GM19240 (cell line): ENCODE results near the gene UBE2L5.
"Not testable (repeated sequence)": the region's sequence is repeated elsewhere in the genome, so short reads cannot be mapped to it uniquely, and the experiment has no call there.

Source experiments
- DNase-seq: peaks from one replicate; pipeline ENCODE4 v3.0.0; 2011; ENCODE audit warnings: low spot score; ENCODE audit not compliant: insufficient read length

UBE2L5 gene

GRCh38 chr13:30437177-30437576, 14.9 kb downstream of the UBE2L5 start:
- DNase-seq = no peak

GRCh38 chr13:30438286-30438685, 16.0 kb downstream of the UBE2L5 start:
- no peak for DNase-seq

GRCh38 chr13:30440910-30441703, 18.8 kb downstream of the UBE2L5 start:
- no peak for DNase-seq

- DNase-seq = no peak
Measured at GRCh38 chr13:30442926-30443325, 20.6 kb downstream of the UBE2L5 start.

- DNase-seq = not testable (repeated sequence)
Measured at GRCh38 chr13:30443491-30443890, 21.2 kb downstream of the UBE2L5 start.

- DNase-seq = no peak
Measured at GRCh38 chr13:30443957-30444404, 21.7 kb downstream of the UBE2L5 start.

DNA sequence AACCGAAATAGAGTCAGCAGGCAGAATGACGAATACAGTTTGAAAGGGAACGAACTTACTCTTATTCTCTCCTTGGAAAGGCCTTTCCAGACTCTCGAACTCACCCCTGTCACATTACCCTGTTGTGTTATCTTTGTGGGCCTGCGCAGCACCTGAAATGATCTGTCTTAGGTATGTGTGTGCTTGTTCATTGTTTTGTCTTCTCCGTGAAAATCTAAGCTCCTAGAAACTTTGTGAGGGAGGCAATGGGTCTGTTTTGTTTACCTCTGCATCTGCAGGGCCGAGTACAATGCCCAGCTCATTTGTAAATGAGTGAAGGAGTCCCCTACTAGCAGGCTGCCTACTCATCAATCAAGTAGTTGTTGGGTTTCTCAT, 23.8 kb downstream of the UBE2L5 start:
- no peak for DNase-seq

DNA sequence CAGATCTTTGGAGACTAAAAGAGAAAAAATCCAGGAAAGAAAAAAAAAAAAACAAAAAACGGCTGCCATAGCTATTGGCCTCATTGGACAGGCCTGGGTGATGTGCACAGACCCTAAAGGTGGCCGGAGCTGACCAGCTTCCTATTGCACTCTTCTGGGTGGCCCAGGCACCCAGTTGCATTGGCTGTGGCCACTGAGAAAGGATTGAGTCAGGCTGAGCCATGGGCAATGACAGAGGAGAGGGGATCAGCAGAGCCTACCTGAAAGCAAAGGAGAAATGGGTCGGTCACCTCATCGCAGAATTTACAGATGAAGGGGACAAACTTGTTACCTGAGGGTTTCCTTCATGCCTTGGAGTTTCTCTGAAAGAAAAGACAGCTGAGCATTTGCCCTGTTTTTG, 26.1 kb downstream of the UBE2L5 start:
- DNase-seq = no peak

DNA sequence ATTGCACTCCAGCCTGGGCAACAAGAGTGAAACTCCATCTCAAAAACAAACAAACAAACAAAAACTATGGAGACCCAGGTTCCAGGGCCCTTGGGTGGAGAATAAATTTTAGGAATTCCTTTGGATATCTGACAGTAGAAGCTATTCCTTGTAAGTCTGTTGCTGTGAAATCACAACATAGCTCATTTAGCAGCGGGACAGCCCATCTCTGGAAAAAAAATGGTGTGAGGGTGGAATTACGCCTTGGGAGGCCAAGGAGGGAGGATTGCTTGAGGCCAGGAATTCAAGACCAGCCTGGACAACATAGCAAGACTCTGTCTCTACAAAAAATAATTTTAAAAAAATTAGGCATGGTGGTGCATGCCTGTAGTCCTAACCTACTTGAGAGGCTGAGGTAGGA, 27.8 kb downstream of the UBE2L5 start:
- DNase-seq = no peak

GRCh38 chr13:30451476-30451875, 29.2 kb downstream of the UBE2L5 start:
- not testable (repeated sequence) for DNase-seq

GRCh38 chr13:30453727-30454126, 31.4 kb downstream of the UBE2L5 start:
- DNase-seq = no peak

GRCh38 chr13:30454991-30455390, 32.7 kb downstream of the UBE2L5 start:
- no peak for DNase-seq

DNA sequence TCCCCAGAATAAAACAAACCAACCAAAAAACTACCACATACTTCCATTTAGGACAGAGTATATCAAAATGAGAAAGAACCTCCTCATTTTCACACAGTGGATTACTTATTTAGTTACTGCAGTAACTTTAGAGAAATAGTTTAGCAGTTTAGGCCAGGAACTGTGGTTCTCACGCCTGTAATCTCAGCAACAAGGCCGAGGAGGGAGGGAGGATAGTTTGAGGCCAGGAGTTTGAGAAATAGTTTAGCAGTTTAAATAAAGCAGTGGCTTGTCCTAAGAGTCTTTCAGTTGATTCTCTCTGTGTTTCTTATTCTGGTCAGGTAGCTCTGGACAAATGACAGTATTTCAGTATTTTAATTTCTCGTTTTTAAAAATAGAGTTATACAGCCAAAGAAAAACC, 34.0 kb downstream of the UBE2L5 start:
- no peak for DNase-seq

DNA sequence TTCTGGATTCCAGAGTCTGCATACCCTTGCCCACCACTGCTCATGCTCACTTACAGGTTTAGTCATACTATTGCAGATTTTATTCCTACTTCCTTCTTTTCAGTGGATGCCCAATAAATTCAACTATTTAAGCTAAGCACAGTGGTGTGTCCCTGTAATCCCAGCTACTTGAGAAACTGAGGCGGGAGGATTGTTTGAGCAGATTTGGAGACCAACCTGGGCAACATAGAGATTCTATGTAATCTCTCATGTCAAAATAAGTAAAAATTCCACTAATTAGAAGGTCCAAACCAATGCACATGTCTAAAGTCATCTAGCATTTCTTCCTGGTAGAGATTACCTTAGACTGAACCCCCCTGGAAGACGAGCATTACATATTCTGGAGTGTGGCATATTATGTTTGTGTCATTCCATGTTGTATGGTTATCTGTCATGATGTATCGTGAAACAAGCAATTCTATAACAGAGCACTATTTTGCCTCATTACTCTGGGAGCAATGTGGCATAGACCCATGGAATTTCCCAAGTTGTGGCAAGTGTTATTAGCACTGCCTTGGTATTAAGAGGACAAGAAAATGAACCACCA, 35.1 kb downstream of the UBE2L5 start:
- no peak for DNase-seq

- DNase-seq = not testable (repeated sequence)
Measured at GRCh38 chr13:30461279-30462066, 39.2 kb downstream of the UBE2L5 start.

- DNase-seq = peak; percentile 39
Measured at GRCh38 chr13:30463787-30464495, 41.6 kb downstream of the UBE2L5 start.

- DNase-seq = peak; percentile 42
Measured at GRCh38 chr13:30464496-30465342, 42.4 kb downstream of the UBE2L5 start.

- no peak for DNase-seq
Measured at GRCh38 chr13:30465343-30465592, 43.0 kb downstream of the UBE2L5 start.

- DNase-seq = peak; percentile 91
Measured at GRCh38 chr13:30465593-30466357, 43.5 kb downstream of the UBE2L5 start, which contains the start of gene HMGB1. HMGB1 (minus strand) TSS chr13:30465936; CDS start chr13:30463680, 2,256 bp downstream.

- no peak for DNase-seq
Measured at GRCh38 chr13:30466358-30466714, 44.0 kb downstream of the UBE2L5 start.
